HTERT RPE-1 (cell line): ENCODE measurements around the gene PPP5C.
"Not testable (repeated sequence)": the region's sequence is repeated elsewhere in the genome, so short reads cannot be mapped to it uniquely, and the experiment has no call there.

ENCODE experiments used
- in situ Hi-C: fragments of 300-500 bp; cut with MboI; formaldehyde crosslinking; loops from 4 replicates; pipeline ENCODE4 v1.14.3; 2020; ENCODE audit warnings: low sequenced_read_pairs

PPP5C gene

DNA sequence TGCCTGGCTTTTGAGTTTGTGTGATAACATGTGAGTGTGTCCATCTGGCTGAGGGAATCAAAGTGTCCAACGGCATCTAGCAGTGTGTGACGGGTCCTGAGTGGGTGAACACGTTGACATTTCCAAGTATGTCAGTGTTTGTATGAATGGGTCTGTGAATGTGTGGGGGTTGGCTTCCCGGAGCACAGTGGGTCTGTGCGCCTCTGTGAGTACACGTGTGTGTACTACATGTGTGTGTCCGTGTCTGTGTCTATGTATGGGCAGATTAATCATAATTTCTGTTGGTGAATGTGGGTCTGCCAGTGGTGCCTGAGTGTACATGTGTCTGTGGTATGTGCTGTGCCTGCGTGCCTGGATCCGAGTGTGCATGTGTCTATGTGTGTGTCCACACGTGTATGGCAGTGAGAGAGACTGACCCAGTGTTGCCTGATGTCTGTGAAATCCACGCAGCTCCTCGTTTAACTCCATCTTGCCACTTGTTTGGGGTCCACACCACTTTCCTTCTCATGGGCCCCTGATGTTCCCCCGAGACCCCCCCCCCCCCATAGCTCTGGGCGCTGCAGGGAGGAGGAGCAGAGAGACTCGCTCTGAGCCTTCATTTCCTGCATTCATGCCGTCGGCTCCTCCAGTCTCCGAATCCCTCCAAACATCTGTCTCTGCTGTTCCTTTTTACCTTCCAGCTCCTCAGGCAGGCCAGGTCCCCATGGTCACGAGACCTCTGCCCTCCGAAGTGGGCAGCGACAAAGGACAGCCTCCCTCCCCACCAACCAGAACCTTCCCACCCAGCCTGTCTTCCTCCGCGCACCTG is 61.2 kb downstream of the PPP5C start:
- in situ Hi-C loops = no loop called here

DNA sequence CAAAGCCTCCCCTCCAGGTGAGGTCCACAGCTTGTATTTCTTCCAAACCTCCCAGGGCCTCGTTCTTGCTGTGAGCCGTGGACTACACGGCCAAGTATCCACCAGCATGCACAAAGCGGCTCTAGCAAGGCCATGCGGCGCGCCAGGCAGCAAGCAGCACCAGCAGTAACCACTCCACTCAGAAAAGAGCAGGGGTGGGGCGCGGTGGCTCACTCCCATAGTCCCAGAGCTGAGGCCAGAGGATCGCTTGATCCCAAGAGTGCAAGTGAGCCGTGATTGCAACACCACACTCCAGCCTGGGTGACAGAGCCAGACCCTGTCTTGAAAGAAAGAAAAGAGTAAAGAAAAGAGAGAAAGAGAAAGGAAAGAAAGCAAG is 61.8 kb downstream of the PPP5C start:
- in situ Hi-C loops = no loop called here

DNA sequence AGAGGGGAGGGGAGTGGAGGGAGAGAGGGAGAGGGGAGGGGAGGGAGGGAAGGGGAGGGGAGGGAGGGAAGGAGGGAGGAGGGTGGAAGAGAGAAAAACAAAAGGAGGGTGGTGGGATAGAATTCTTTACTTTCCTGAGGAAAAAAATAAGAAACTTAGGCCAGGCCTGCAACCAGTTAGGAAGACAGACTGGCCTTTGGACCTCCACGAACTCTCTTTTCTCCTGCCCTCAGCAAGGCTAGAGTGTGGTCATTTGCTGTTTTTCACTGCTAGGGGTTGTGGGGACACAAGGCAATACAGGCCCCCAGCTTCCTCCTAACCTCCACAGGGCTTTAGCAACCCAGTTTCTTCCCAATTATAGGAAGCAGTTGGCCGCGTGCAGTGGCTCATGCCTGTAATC is 62.3 kb downstream of the PPP5C start:
- in situ Hi-C loops = no loop called here

DNA sequence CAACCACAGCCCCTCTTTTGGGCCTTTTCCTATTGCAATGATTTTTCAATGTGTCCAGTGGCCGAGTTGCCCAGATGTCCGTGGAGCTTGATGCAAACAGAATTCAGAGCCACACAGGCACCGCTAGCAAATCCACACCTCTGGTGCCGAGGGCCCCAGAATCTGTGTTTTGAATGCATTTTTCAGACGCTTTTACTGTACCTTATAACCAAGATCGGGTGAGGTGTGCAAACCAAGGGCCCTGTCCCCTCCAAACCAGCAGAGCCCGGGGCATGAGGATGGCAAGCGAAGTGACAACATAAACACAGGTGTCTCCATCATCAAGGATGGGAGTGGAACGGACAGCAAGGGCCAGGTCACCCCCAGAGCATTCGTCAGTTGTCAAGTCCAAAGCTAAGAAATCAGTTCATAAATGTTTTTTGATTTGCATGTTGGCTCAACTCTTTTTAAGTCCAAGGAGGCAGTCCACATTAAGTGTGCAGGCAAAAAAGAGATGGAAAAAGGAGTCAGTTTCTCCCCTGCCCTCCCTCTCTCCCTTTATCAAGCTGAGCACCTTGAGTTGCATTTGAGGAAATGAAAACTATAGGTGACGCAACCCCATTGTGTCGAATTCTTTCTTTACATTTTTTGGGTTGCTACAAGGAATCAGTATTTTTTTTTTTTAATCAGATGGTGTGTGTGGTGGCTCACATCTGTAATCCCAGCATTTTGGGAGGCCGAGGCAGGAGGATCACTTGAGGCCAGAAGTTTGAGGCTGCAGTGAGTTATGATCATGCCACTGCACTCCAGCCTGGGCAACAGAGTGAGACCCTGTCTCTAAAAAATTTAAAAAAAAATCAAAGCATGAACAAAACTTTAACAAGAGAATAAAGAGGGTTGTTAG is 63.6 kb downstream of the PPP5C start:
- in situ Hi-C loops = no loop called here

DNA sequence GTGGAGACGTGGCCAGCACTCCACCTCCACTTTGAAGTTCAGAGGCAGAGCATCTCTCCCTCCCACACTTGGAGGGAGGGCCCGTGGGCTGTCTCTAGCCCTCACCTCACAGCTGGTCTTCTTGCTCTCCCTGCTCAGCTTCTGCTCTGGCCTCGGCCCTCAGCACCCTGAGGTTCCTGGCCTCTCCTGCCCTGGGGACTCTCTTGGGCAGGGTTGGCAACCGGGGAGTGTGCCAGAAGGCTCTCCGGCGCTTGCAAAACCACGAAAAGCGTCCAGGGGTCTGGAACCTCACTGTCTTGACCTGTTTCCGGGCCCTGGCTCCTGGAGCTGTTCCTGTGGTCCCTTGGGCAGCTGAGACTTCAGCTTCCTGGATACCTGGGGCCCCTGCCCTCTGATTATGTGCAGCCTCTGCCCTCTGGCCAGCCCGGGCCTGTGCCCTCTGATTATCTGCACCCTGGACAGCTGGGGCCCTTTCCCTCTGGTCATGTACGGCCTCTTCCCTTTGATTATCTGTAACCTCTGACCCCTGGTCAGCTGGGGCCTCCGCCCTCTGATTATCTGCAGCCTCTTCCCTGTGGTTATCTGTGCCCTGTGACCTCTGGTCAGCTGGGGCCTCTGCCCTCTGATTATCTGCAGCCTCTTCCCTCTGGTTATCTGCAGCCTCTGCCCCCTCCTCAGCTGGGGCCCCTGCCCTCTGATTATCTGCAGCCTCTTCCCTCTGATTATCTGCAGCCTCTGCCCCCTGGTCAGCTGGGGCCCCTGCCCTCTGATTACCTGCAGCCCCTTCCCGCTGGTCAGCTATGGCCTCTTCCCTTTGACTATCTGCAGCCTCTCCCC is 64.4 kb downstream of the PPP5C start:
- in situ Hi-C loops = no loop called here

- in situ Hi-C loops = no loop called here
These were observed 65.2 kb downstream of the PPP5C start for GRCh38 chr19:46411925-46412649.

DNA sequence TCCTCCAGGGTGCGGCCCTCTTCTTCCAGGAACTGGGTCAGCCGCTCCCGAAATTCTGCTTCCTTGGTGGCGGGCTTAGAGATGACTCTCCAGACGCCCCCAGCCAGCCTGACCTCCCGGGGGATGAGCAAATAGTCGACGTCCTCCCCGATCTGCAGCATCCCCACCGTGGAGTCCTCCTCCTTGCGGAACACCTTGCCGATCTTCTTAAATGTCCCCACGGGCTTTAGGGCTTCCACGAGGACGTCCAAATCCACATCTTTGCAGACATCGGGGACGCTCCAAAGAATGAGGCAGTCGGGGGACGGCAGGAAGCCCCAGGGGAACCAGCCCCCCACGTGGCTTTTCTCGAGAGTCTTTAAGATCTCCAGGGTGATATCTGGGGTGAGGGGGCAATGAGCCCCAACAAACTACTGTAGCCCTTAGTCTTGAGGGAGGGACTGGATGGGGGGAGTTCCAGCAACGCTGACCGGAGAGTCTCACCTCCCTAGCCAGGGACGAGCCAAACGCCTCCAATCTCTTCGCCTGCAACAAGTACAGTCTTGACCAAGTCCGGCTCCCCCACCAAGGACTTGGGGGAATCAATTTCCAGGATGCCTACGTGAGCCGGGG is 65.9 kb downstream of the PPP5C start:
- in situ Hi-C loops = no loop called here

DNA sequence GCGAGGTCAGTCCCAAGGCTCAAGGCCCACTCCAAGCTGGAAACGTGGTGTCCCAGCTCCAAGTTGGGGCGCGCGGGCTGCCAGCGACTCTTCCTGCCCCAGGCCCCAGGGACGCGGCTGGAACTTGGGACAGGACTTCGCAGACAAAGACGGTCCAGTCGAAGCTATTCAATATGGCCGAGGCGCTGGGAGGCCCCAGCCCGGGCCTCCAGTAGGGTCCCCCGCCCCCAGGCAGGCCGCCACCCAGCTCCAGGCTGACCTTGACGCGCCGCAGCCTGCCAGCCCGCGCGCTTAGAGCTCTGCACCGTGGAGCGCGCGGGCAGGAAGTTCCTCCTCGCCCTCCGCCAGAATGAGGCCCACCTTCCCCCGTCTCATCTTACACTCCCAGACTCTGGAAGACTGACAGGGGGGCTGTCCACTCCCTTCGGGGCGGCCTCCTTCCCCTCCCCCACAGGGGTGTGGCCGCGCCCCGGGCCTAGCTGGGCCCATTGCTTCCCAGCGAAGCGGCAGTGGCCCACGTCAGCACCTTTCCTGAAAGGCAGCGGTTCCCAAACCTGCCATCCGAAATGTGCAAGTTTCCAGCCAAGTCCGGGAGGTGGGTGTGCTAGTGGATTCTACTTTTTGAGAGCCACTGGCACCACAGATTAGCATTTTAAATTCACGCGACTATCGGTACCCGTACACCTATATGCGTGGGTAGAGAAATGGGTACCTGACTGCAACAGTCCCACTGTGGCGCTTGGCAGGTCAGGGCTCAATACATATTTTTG is 66.6 kb downstream of the PPP5C start, which contains the start of gene CCDC8:
Gene CCDC8 (minus strand): TSS at position 303 of the 770 bp plus-strand sequence. CDS start 754 bp downstream, outside the sequence.
- in situ Hi-C loops = no loop called here

GRCh38 chr19:46414899-46415298 is 68.0 kb downstream of the PPP5C start:
- in situ Hi-C loops = not testable (repeated sequence)

DNA sequence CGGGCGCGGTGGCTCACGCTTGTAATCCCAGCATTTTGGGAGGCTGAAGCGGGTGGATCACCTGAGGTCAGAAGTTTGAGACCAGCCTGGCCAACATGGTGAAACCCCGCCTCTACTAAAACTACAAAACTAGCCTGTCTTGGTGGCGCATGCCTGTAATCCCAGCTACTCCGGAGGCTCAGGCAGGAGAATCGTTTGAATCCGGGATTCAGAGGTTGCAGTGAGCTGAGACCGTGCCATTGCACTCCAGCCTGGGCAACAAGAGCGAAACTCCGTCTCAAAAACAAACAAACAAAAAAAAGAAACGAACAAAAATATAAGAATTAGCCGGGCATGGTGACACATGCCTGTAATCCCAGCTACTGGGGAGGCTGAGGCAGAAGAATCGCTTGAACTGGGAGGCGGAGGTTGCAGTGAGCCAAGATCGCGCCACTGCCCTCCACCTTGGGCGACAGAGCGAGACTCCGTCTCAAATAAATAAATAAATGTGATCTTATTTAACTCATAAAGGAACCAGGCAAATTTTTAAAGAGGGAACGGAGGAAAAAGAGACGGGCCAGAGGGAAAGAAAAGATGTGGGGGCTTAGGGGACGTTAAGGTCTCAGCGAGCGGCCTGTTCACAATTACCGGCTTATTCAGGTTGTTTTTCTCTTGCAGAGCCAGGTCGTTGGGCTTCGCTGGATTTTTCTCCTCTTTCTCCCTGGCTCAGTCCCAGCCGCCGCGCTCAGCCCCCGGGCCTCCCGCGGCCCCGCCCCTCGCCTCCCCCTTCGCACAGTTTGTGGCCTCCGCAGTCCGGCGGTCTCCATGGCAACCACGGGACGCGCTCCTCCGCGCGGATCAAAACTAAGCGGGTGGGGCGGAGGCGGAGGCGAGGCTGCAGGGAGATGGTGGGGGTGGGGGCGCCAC is 69.2 kb downstream of the PPP5C start:
- in situ Hi-C loops = not testable (repeated sequence)

- in situ Hi-C loops = no loop called here
These were observed 73.2 kb downstream of the PPP5C start for GRCh38 chr19:46420056-46420455.

GRCh38 chr19:46422344-46422743 is 75.5 kb downstream of the PPP5C start:
- in situ Hi-C loops = no loop called here

DNA sequence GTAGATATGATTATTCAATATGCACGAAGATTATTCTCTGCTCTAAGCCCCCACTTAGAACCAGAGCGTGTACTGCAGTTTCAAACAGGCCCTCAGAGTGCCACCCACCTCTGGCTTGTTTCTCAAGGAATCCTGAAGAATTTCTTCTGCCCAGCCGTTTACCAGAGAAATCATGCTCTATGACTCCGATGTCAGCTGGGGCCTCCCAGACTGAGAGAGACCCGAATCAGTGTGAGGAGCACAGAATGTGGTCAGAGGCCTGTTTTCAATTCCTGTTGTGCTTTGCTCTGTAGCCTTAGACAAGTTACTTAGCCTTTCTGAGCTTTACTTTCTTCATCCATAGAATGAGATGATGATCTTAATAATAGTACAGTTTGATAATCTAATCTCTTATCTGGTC is 76.3 kb downstream of the PPP5C start:
- in situ Hi-C loops = no loop called here

GRCh38 chr19:46426035-46426505 is 79.2 kb downstream of the PPP5C start:
- in situ Hi-C loops = no loop called here

DNA sequence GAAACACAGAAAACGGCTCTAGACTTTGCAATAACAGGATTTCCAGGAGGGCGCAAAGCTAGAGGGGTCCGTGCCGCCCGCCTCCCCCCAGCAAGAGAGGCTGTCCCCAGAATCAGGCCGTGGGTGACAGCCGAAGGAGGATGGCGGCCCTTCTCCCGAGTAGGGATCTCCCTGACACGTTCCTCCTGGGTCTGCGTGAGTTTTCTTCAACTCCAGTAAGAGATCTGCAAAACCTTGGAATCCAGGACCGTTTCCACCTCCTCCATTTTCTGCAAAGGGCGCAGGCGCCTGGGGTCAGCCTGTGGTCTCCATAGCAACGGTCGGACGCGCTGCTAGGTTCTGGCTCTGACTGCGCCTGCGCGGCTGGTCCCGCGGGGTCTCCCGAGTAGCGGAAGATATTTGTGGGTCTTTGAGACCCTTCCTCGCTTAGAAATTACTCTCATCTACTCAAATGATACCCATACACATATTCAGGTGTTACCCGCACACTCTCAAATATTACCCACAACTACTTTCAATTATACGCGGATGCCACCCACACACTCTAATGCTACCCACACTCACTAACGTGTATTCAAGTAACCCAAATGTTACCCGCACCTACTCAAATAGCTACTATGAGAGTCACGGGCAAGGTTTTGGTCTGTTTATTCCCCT is 79.7 kb downstream of the PPP5C start:
- in situ Hi-C loops = no loop called here

DNA sequence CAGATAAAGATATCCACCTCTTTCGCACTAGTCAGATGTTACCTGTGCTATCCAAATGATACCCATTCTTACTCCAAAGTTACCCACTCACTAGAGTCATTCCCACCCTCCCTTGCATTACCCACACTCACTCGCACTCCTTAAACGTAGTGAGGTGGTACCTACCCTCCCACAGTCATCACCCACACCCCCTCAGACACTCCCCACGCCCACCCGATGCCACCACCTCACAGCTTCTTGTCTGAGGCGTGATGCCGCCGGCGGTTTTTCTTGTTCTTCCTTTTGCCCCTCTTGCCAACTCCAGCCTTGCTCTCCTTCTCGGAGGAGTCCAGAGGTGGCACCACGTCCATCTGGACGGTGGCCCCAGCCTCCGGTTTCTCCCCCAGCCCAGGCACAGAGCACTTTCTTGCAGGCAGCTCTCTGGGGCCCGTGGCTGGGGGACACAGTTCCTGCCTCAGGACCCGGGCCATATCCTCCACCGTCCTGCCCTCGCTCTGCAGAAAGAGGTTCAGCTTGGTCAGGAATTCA is 80.7 kb downstream of the PPP5C start:
- in situ Hi-C loops = no loop called here
